Measurements from ENCODE around the gene PRKCD.

PRKCD gene

GRCh38 chr3:53221827-53222182, 60.8 kb downstream of the PRKCD start:
- no peak for DNase-seq

GRCh38 chr3:53222183-53222901, 61.3 kb downstream of the PRKCD start:
- no peak for DNase-seq

- DNase-seq = no peak
These were observed 62.0 kb downstream of the PRKCD start for GRCh38 chr3:53223025-53223424.

- DNase-seq = no peak
These were observed 62.5 kb downstream of the PRKCD start for GRCh38 chr3:53223541-53223966.

- no peak for DNase-seq
These were observed 63.0 kb downstream of the PRKCD start for GRCh38 chr3:53224026-53224425.

GRCh38 chr3:53224536-53224935, 63.5 kb downstream of the PRKCD start:
- DNase-seq = no peak

GRCh38 chr3:53225181-53225580, 64.2 kb downstream of the PRKCD start:
- DNase-seq = no peak

GRCh38 chr3:53225651-53226050, 64.6 kb downstream of the PRKCD start:
- no peak for DNase-seq

GRCh38 chr3:53226142-53226840, 65.3 kb downstream of the PRKCD start:
- DNase-seq = no peak

- DNase-seq = no peak
These were observed 65.9 kb downstream of the PRKCD start for GRCh38 chr3:53226841-53227407.

- DNase-seq = no peak
These were observed 67.2 kb downstream of the PRKCD start for GRCh38 chr3:53227993-53228885.

GRCh38 chr3:53229171-53229570, 68.2 kb downstream of the PRKCD start:
- DNase-seq = no peak

GRCh38 chr3:53229606-53230005, 68.6 kb downstream of the PRKCD start:
- DNase-seq = no peak

GRCh38 chr3:53230041-53230621, 69.1 kb downstream of the PRKCD start:
- no peak for DNase-seq

GRCh38 chr3:53230789-53231188, 69.8 kb downstream of the PRKCD start:
- DNase-seq = no peak

- peak in 1 of 2 experiments; percentile 24 for DNase-seq
These were observed 70.8 kb downstream of the PRKCD start for GRCh38 chr3:53231532-53232511.

GRCh38 chr3:53232641-53233377, 71.8 kb downstream of the PRKCD start:
- peak; percentile 77 to 78 for DNase-seq

GRCh38 chr3:53234130-53234840, 73.3 kb downstream of the PRKCD start:
- DNase-seq = no peak

- DNase-seq = no peak
These were observed 73.8 kb downstream of the PRKCD start for GRCh38 chr3:53234841-53235232.

GRCh38 chr3:53235545-53235944, 74.5 kb downstream of the PRKCD start:
- no peak for DNase-seq
